COLO829 (cell line): ENCODE results near the gene IST1.
A peak's percentile ranks its signal among the peaks of the same experiment; 100 is the strongest.
"Not testable (repeated sequence)": the region's sequence is repeated elsewhere in the genome, so short reads cannot be mapped to it uniquely, and the experiment has no call there.

Experiments used
- DNase-seq: peaks from one replicate; pipeline ENCODE4 v3.0.0; 2012; ENCODE audit warnings: low spot score

IST1 gene

GRCh38 chr16:71894921-71895678 lies at the start of gene IST1:
Gene IST1, plus strand, starts transcription at chr16:71895531. Its CDS starts 20,110 bp downstream, at chr16:71915641.
- DNase-seq = peak; percentile 91

GRCh38 chr16:71845639-71846430 lies 49.5 kb upstream of the IST1 start, which contains the start of gene ATXN1L:
Gene ATXN1L, plus strand, starts transcription at chr16:71845976. Its CDS starts 3,765 bp downstream, at chr16:71849741.
- DNase-seq = peak; percentile 88

- no peak for DNase-seq
Measured at GRCh38 chr16:71846431-71846830, 48.9 kb upstream of the IST1 start.

GRCh38 chr16:71847096-71847495 lies 48.2 kb upstream of the IST1 start:
- DNase-seq = no peak

GRCh38 chr16:71848622-71849021 lies 46.7 kb upstream of the IST1 start:
- DNase-seq = no peak

GRCh38 chr16:71851746-71852145 lies 43.6 kb upstream of the IST1 start:
- DNase-seq = no peak

- no peak for DNase-seq
Measured at GRCh38 chr16:71852158-71852557, 43.2 kb upstream of the IST1 start.

GRCh38 chr16:71852561-71852960 lies 42.8 kb upstream of the IST1 start:
- DNase-seq = no peak

- no peak for DNase-seq
Measured at GRCh38 chr16:71853413-71853812, 41.9 kb upstream of the IST1 start.

- DNase-seq = no peak
Measured at GRCh38 chr16:71854369-71854948, 40.9 kb upstream of the IST1 start.

- DNase-seq = no peak
Measured at GRCh38 chr16:71855937-71856662, 39.2 kb upstream of the IST1 start.

- no peak for DNase-seq
Measured at GRCh38 chr16:71859762-71860521, 35.4 kb upstream of the IST1 start.

- no peak for DNase-seq
Measured at GRCh38 chr16:71863995-71864394, 31.3 kb upstream of the IST1 start.

- DNase-seq = no peak
Measured at GRCh38 chr16:71865173-71865863, 30.0 kb upstream of the IST1 start.

GRCh38 chr16:71867175-71867574 lies 28.2 kb upstream of the IST1 start:
- DNase-seq = not testable (repeated sequence)

- DNase-seq = no peak
Measured at GRCh38 chr16:71867939-71868338, 27.4 kb upstream of the IST1 start.

GRCh38 chr16:71869089-71869488 lies 26.2 kb upstream of the IST1 start:
- no peak for DNase-seq

GRCh38 chr16:71870818-71871217 lies 24.5 kb upstream of the IST1 start:
- DNase-seq = no peak

- no peak for DNase-seq
Measured at GRCh38 chr16:71873199-71873598, 22.1 kb upstream of the IST1 start.

GRCh38 chr16:71878911-71879310 lies 16.4 kb upstream of the IST1 start:
- no peak for DNase-seq

- no peak for DNase-seq
Measured at GRCh38 chr16:71880176-71880575, 15.2 kb upstream of the IST1 start.
